Adipocyte (in vitro differentiated cells): Measurements from ENCODE around the gene CFAP299.
A peak's percentile ranks its signal among the peaks of the same experiment; 100 is the strongest.

Experiments used
- DNase-seq: peaks from one replicate; pipeline ENCODE4 v3.0.0-alpha.2; 2015; ENCODE audit warnings: low read depth
- H3K27me3 ChIP-seq: replicated peaks from 2 replicates; pipeline ENCODE4 v1.7.0; 2013; ENCODE audit warnings: mild to moderate bottlenecking, low read length, moderate library complexity; ENCODE audit not compliant: control insufficient read depth, insufficient read depth
- H3K36me3 ChIP-seq: 2 replicates; pipeline ENCODE4 v1.7.0; 2013; ENCODE audit warnings: low read length, mild to moderate bottlenecking, moderate library complexity; ENCODE audit not compliant: control insufficient read depth, insufficient read depth, severe bottlenecking
- H3K4me1 ChIP-seq: 2 replicates; pipeline ENCODE4 v1.7.0; 2013; ENCODE audit warnings: mild to moderate bottlenecking, low read length, moderate library complexity; ENCODE audit not compliant: control insufficient read depth, insufficient read depth
- H3K4me3 ChIP-seq: 2 replicates; pipeline ENCODE4 v1.7.0; 2013; ENCODE audit warnings: mild to moderate bottlenecking, low read length, moderate library complexity
- H3K9ac ChIP-seq: 2 replicates; pipeline ENCODE4 v1.7.0; 2013; ENCODE audit warnings: mild to moderate bottlenecking, low read length, moderate library complexity
- H3K9me3 ChIP-seq: 2 replicates; pipeline ENCODE4 v1.7.0; 2013; ENCODE audit warnings: mild to moderate bottlenecking, low read length, moderate library complexity; ENCODE audit not compliant: control insufficient read depth

Gene CFAP299

GRCh38 chr4:80840396-80840795 is 504.9 kb downstream of the CFAP299 start:
- no peaks in the 10 kb centered on the region for H3K36me3 ChIP-seq
- no peaks in the 10 kb centered on the region for H3K9me3 ChIP-seq
- peak; percentile 13 for DNase-seq
- no peak overlapping the region for H3K4me3 ChIP-seq
- H3K27me3 ChIP-seq: no peaks in the 10 kb centered on the region
- no peak overlapping the region for H3K9ac ChIP-seq
- no peaks in the 10 kb centered on the region for H3K4me1 ChIP-seq

- Histone ChIP-seq H3K9me3 (no peaks in the 10 kb centered on the region), H3K27me3 (no peaks in the 10 kb centered on the region), H3K36me3 (no peaks in the 10 kb centered on the region), H3K9ac (no peak overlapping the region), H3K4me3 (no peak overlapping the region), H3K4me1 (no peaks in the 10 kb centered on the region)
- DNase-seq: no peak
Measured at GRCh38 chr4:80841587-80842281, 506.2 kb downstream of the CFAP299 start.

GRCh38 chr4:80846210-80846609 is 510.7 kb downstream of the CFAP299 start:
- no peaks in the 10 kb centered on the region for H3K36me3 ChIP-seq
- no peak overlapping the region for H3K4me3 ChIP-seq
- DNase-seq: no peak
- no peaks in the 10 kb centered on the region for H3K9me3 ChIP-seq
- no peaks in the 10 kb centered on the region for H3K4me1 ChIP-seq
- H3K27me3 ChIP-seq: no peaks in the 10 kb centered on the region
- H3K9ac ChIP-seq: no peak overlapping the region

GRCh38 chr4:80852061-80852460 is 516.5 kb downstream of the CFAP299 start:
- Histone ChIP-seq H3K9me3 (no peaks in the 10 kb centered on the region), H3K9ac (no peak overlapping the region), H3K36me3 (no peaks in the 10 kb centered on the region), H3K4me3 (no peak overlapping the region), H3K27me3 (no peaks in the 10 kb centered on the region), H3K4me1 (no peaks in the 10 kb centered on the region)
- DNase-seq: no peak

GRCh38 chr4:80873571-80873970 is 538.0 kb downstream of the CFAP299 start:
- Histone ChIP-seq H3K9me3 (no peaks in the 10 kb centered on the region), H3K27me3 (no peaks in the 10 kb centered on the region), H3K9ac (no peak overlapping the region), H3K4me1 (peaks cover 8% of the 10 kb centered on the region), H3K4me3 (no peak overlapping the region), H3K36me3 (no peaks in the 10 kb centered on the region)
- DNase-seq: no peak

- no peak overlapping the region for H3K9ac ChIP-seq
- H3K4me3 ChIP-seq: no peak overlapping the region
- no peak for DNase-seq
- no peaks in the 10 kb centered on the region for H3K36me3 ChIP-seq
- no peaks in the 10 kb centered on the region for H3K27me3 ChIP-seq
- no peaks in the 10 kb centered on the region for H3K9me3 ChIP-seq
- peaks cover 8% of the 10 kb centered on the region for H3K4me1 ChIP-seq
Measured at GRCh38 chr4:80874979-80875378, 539.4 kb downstream of the CFAP299 start.

- Histone ChIP-seq H3K9me3 (no peaks in the 10 kb centered on the region), H3K27me3 (no peaks in the 10 kb centered on the region), H3K4me1 (peaks cover 8% of the 10 kb centered on the region), H3K9ac (no peak overlapping the region), H3K4me3 (no peak overlapping the region), H3K36me3 (no peaks in the 10 kb centered on the region)
- DNase-seq: no peak
Measured at GRCh38 chr4:80875642-80876041, 540.1 kb downstream of the CFAP299 start.

- DNase-seq: peak; percentile 12
- no peaks in the 10 kb centered on the region for H3K27me3 ChIP-seq
- H3K4me3 ChIP-seq: no peak overlapping the region
Measured at GRCh38 chr4:80876810-80877209, 541.3 kb downstream of the CFAP299 start.

GRCh38 chr4:80878218-80878617 is 542.7 kb downstream of the CFAP299 start:
- Histone ChIP-seq H3K4me1 (peaks cover 8% of the 10 kb centered on the region), H3K9ac (no peak overlapping the region), H3K27me3 (no peaks in the 10 kb centered on the region), H3K36me3 (no peaks in the 10 kb centered on the region), H3K4me3 (no peak overlapping the region), H3K9me3 (no peaks in the 10 kb centered on the region)
- DNase-seq: no peak

More at GRCh38 chr4:80876810-80877209, 541.3 kb downstream of the CFAP299 start:
- Histone ChIP-seq H3K9ac (no peak overlapping the region), H3K9me3 (no peaks in the 10 kb centered on the region), H3K4me1 (peaks cover 8% of the 10 kb centered on the region), H3K36me3 (no peaks in the 10 kb centered on the region)

- Histone ChIP-seq H3K9me3 (no peaks in the 10 kb centered on the region), H3K9ac (no peak overlapping the region), H3K4me3 (no peak overlapping the region), H3K36me3 (no peaks in the 10 kb centered on the region), H3K4me1 (no peaks in the 10 kb centered on the region), H3K27me3 (no peaks in the 10 kb centered on the region)
- DNase-seq: no peak
Measured at GRCh38 chr4:80897537-80898303, 562.2 kb downstream of the CFAP299 start.

GRCh38 chr4:80900908-80901307 is 565.4 kb downstream of the CFAP299 start:
- H3K9ac ChIP-seq: no peak overlapping the region
- no peak for DNase-seq

More at GRCh38 chr4:80900908-80901307, 565.4 kb downstream of the CFAP299 start:
- Histone ChIP-seq H3K9me3 (no peaks in the 10 kb centered on the region), H3K4me1 (no peaks in the 10 kb centered on the region), H3K27me3 (no peaks in the 10 kb centered on the region), H3K36me3 (no peaks in the 10 kb centered on the region), H3K4me3 (no peak overlapping the region)
